GM10266 (cell line): ENCODE results near the gene MECR.

ENCODE experiments used
- DNase-seq: peaks from one replicate; pipeline ENCODE4 v3.0.0; 2012; ENCODE audit errors: extremely low spot score
- TF ChIP-seq, protein P1 (sequence below): IDR thresholded peaks from 2 replicates; pipeline ENCODE4 v1.5.1; 2012; ENCODE audit warnings: mild to moderate bottlenecking, low read depth; ENCODE audit not compliant: control insufficient read depth, insufficient read depth; ENCODE audit errors: missing control alignments

Gene MECR

DNA sequence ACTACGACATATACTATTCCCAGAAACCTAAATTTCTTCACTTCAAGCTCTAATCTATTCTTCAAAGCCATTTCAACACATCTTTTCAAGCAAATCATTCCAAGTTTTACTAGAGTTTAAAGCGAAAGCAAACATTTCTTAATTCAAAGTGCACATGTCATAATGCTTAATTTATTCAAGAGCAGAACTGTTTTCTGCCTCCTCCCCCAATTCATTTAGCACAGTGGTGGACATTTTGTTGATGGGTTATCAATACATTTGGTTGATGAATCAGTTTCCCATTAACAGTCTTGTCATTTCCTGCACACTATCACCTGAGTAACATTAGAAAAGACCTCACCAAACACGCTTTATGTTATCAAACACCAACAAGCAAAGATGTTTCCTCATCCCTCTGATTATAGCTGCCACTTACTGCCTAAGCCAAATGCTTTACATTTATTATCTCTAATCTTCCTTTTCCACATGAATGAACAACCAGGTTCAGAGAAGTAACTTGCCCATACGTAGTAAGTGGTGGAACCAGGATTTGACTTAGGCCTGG is 51.0 kb downstream of the MECR start:
- no peak for DNase-seq
- TF ChIP-seq, protein P1, sequence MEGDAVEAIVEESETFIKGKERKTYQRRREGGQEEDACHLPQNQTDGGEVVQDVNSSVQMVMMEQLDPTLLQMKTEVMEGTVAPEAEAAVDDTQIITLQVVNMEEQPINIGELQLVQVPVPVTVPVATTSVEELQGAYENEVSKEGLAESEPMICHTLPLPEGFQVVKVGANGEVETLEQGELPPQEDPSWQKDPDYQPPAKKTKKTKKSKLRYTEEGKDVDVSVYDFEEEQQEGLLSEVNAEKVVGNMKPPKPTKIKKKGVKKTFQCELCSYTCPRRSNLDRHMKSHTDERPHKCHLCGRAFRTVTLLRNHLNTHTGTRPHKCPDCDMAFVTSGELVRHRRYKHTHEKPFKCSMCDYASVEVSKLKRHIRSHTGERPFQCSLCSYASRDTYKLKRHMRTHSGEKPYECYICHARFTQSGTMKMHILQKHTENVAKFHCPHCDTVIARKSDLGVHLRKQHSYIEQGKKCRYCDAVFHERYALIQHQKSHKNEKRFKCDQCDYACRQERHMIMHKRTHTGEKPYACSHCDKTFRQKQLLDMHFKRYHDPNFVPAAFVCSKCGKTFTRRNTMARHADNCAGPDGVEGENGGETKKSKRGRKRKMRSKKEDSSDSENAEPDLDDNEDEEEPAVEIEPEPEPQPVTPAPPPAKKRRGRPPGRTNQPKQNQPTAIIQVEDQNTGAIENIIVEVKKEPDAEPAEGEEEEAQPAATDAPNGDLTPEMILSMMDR: no peak

DNA sequence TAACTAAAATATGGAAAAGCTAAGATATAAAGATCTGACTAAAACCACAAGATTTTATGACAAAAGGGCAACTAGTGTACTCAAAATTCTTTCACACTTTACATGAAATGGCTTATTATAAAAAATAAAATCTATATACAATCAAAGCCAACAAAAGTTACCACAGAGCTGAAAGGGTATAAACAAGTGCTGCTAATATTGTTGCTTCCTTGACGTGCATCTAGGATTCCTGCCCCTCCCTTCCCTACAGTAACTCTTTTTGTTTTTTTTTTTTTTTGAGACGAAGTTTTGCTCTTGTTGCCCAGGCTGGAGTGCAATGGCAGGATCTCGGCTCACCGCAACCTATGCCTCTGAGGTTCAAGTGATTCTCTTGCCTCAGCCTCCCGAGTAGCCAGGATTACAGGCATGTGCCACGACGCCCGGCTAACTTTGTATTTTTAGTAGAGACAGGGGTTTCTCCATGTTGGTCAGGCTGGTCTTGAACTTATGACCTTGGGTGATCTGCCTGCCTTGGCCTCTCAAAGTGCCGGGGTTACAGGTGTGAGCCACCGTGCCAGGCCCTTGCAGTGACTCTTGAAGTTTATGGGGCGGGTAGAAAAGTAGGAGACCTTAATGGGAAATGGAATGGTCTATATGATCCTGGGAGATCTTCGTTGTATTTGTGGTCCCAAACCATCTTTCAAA is 53.6 kb downstream of the MECR start:
- no peak for DNase-seq
- TF ChIP-seq, protein P1: no peak

- no peak for DNase-seq
- TF ChIP-seq, protein P1: no peak
These were observed 54.2 kb downstream of the MECR start for GRCh38 chr1:29176576-29176975.

DNA sequence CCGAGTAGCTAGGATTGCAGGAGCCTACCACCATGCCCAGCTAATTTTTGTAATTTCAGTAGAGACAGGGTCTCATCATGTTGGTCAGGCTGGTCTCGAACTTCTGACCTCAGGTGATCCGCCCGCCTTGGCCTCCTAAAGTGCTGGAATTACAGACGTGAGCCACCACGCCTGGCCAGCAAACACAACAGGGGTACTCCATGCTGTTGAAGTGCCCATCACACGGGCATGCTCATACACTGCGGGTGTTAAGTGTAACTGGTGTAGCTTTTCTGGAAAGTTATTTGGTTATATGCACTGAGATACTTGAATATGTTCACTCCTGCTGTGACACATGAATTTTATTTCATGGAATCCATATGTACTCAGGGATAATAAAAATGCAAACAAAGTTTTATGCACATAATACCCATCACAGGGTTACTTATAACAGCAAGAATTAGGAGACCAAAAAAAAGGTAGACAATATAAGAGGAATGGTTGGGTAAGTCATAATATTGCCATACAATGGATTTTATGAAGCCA is 58.3 kb downstream of the MECR start:
- no peak for DNase-seq
- TF ChIP-seq, protein P1: no peak

DNA sequence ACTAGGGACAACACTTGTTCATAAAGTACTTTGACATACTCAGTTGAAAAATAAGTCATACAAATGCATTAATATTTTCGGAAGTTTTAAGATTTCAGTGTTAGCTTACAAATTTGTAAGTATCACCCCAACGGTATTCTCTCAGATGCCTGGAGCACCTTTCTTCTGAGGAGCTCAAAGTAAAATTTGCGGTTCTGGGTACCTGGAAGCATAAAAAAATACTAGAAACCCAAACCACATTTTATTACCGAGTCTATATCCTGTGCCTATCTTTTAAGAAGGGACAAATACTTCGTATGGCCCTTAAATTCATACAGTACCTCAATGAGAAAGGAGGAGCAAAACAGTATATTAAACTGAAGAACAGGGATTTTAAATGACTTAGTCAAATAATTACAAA is 59.2 kb downstream of the MECR start:
- TF ChIP-seq, protein P1: no peak
- DNase-seq: no peak

DNA sequence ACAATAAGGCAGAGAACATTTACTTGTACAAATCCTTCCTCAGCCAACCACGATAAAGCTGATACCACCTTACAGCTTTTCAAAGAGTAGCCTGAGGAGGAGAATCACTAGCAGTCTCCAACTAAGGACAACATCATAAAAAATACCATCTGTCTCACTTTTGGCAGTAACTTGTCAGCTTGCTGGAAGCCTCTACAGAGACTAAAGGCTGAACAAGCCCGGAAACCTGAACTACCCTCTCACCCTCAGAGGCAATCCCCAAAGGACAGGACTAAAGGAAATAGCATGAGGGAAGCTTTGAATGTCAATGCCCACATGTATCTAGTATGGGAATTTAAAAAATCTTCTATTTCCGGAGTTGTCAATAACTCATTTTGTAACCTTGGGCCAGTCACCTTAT is 59.6 kb downstream of the MECR start:
- DNase-seq: no peak
- TF ChIP-seq, protein P1: no peak

GRCh38 chr1:29169976-29170375 is 60.8 kb downstream of the MECR start:
- no peak for DNase-seq
- TF ChIP-seq, protein P1: no peak
